Bone marrow (tissue), 2 donors: ENCODE measurements around the gene CLDN4.
A peak's percentile ranks its signal among the peaks of the same experiment; 100 is the strongest.
"Not testable (repeated sequence)": the region's sequence is repeated elsewhere in the genome, so short reads cannot be mapped to it uniquely, and the experiment has no call there.

Source experiments
- DNase-seq, 2 donors: peaks; one replicate each; lab custom pipeline; 2025; lab: John Stamatoyannopoulos, UW

The CLDN4 gene, protein sequence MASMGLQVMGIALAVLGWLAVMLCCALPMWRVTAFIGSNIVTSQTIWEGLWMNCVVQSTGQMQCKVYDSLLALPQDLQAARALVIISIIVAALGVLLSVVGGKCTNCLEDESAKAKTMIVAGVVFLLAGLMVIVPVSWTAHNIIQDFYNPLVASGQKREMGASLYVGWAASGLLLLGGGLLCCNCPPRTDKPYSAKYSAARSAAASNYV

DNA sequence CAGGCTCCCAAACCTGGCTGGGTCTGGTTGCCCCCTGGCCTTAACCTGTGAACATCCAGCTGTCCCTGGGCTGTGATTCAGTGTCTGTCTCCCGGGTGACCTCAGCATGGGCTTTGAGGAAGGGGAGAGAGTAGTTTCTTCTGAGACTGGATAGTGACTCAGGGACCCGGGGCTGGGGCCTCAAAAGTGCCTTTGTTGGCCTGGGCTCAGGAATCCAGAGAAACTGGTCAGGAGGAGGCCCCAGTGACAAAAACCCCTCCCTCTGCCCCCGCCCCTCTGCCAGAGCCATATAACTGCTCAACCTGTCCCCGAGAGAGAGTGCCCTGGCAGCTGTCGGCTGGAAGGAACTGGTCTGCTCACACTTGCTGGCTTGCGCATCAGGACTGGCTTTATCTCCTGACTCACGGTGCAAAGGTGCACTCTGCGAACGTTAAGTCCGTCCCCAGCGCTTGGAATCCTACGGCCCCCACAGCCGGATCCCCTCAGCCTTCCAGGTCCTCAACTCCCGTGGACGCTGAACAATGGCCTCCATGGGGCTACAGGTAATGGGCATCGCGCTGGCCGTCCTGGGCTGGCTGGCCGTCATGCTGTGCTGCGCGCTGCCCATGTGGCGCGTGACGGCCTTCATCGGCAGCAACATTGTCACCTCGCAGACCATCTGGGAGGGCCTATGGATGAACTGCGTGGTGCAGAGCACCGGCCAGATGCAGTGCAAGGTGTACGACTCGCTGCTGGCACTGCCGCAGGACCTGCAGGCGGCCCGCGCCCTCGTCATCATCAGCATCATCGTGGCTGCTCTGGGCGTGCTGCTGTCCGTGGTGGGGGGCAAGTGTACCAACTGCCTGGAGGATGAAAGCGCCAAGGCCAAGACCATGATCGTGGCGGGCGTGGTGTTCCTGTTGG, at the start of gene CLDN4:
Gene CLDN4 (plus strand): TSS at position 316 of the 903 bp plus-strand sequence. CDS start 206 bp downstream, at position 522.
- DNase-seq: no peak

DNA sequence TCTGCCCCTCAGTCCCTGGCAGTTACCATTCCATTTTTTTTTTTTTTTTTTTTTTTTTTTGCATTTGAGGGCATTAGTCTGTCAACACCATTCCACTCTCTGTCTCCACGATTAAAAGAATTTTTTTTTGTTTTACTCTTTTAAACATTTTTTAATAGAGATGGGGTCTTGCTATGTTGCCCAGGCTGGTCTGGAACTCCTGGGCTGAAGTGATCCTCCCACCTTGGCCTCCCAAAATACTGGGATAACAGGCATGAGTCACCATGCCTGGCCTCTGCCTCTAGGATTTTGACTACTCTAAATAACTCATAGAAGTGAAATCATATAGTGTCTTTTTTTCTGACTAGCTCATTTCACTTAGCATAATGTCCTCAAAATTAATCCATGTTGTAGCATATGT, 44.2 kb upstream of the CLDN4 start:
- DNase-seq: no peak

DNA sequence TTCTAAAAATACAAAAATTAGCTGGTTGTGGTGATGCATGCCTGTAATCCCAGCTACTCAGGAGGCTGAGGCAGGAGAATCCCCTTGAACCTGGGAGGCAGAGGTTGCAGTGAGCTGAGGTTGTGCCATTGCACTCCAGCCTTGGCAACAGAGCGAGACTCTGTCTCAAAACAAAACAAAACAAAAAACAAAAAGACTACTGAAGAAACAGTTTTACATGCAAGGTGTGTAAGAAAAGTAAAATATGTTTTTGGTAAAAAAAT, 43.1 kb upstream of the CLDN4 start:
- not testable (repeated sequence) for DNase-seq

DNA sequence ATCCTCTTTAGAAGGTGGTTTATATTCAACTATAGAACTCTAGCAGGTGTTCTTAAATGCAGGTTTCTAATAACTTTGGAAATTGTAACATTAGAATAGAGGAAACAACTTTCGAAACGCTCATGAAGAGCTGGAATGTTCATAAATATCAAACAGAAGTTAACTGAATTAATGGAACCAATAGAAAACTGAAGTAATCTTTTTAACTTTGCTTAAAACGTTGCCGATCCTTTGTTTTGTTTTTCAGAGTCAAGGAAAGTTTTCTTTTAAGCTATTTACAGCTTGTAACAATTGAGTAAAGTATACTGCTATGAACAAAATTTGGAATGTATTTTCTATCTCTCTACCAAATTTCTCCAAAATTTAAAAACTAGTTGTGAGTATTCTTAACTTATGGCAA, 41.7 kb upstream of the CLDN4 start:
- DNase-seq: no peak

DNA sequence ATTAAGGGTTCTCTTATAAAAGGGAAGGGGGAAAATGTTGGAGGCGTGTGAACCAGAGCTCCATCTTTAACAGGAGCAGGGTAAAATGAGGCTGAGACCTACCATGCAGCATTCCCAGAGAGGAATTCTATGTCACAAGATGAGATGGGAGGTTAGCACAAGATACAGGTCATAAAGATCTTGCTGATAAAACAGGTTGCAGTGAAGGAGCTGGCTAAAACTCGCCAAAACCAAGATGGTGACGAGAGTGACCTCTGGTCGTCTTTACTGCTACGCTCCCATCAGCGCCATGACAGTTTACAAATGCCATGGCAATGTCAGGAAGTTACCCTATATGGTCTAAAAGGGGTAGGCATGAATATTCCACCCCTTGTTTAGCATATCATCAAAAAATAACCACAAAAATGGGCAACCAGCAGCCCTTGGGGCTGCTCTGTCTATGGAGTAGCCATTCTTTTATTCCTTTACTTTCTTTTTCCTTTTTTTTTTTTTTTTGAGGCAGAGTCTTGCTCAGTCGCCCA, 39.6 kb upstream of the CLDN4 start:
- not testable (repeated sequence) for DNase-seq

DNA sequence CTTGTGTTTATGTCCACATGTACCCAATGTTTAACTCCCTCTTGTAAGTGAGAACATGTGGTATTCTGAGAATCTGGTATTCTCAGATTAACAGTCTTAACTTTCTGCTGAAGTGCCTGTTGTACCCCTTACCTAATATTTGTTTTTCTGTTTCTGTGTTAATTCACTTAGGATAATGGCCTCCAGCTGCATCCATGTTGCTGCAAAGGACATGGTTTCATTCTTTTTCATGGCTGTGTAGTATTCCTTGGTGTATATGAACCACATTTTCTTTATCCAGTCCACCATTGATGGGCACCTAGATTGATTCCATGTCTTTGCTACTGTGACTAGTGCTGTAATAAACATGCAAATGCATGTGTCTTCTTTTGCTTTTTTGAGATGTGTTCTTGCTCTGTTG, 35.6 kb upstream of the CLDN4 start:
- not testable (repeated sequence) for DNase-seq

DNA sequence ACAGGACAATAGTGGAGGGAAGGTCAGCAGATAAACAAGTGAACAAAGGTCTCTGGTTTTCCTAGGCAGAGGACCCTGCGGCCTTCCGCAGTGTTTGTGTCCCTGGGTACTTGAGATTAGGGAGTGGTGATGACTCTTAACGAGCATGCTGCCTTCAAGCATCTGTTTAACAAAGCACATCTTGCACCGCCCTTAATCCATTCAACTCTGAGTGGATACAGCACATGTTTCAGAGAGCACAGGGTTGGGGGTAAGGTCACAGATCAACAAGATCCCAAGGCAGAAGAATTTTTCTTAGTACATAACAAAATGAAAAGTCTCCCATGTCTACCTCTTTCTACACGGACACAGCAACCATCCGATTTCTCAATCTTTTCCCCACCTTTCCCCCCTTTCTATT, 34.1 kb upstream of the CLDN4 start:
- DNase-seq: not testable (repeated sequence)

DNA sequence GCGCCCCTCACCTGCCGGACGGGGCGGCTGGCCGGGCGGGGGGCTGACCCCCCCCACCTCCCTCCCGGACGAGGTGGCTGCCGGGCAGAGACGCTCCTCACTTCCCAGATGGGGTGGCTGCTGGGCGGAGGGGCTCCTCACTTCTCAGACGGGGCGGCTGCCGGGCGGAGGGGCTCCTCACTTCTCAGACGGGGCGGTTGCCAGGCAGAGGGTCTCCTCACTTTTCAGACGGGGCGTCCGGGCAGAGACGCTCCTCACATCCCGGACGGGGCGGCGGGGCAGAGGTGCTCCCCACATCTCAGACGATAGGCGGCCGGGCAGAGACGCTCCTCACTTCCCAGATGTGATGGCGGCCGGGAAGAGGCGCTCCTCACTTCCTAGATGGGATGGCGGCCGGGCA, 33.6 kb upstream of the CLDN4 start:
- not testable (repeated sequence) for DNase-seq

DNA sequence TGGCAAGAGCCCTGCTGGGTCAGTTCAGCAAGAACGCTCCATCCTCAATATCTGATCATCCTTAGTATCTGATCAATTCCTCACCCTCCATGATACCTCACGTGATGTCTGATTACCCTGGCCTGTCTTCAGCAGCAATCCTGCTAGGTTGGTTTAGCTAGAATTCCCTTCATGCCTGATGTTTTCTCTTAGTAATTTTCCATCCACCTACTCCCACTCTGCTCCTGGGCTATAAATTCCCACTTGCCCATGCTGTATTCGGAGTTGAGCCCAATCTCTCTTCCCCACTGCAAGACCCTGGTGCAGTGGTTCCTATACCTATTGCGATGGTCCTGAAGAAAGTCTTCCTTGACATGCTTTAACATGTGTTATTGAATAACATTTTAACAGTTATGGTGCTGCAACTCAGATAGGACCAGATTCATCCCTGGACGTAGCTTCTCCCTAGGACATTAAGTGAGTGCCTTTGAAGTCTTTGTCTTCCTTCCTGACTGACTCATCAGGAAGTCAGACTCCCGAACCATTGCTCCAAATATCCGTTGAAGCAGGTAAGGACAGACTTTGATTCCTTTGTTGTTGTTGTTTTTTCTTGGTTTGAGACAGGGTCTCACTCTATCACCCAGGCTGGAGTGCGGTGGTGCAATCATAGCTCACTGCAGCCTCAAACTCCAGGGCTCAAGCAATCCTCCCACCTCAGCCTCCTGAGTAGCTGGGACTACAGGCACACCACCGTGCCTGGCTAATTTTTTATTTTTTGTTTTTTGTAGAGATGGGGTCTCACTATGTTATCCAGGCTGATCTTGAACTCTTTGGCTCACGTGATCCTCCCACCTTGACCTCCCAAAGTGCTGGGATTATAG, 31.3 kb upstream of the CLDN4 start:
- DNase-seq: no peak

DNA sequence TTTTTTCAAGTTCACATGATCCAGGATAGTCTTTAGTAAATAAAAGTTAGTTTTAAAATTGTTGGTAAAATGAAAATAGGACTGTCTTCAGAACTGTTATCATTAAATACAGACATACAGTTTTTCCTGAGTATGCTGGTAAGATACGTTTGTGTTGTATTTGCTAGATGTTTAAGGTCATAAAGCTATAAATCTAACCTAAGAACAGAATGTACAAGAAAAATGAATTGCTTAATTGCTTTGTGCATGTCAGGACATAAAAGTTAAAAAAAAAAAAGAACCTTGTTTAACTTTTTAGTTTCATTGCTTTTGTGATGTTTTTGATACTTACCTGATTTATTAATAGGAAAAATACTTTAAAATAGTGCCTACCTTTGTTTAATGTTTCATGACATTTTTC, 29.2 kb upstream of the CLDN4 start:
- DNase-seq: no peak

DNA sequence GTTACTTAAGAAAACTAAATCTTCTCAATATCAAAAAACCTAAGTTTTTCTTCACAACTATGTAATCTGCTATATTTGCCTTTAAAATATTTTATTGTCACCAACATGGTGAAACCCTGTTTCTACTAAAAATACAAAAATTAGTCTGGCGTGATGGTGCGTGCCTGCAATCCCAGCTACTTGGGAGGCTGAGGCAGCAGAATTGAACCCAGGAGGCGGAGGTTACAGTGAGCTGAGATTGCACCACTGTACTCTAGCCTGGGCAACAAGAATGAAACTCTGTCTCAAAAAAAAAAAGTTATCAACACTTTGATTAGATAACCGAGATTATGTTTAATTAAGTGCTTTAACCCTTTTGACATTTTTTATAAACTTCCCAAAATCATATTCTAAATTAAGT, 28.3 kb upstream of the CLDN4 start:
- no peak for DNase-seq

DNA sequence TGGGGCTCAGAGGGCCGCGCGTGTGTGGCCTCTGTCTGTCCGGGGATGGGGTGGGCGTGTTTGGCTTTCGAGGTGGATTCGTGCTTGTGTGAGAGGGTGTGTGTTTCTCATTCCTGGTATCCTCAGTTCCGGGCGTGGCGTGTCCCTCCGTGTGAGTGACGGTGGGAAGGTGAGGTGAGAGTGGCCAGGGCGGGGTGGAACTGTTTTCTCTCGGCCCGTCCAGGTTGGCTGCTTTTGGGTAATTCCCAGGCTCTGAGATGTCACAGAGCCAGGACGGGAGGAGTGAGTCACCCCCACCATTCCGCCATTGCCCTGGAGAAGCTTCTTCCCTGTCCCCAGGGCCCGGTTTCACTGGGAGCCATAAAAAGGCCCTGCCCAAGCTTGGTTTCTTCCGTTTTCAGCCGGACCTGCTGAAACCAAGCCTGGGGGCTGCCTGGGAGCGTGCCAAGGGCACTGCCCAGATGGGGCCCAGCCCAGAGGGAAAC, 21.3 kb upstream of the CLDN4 start:
- no peak for DNase-seq

DNA sequence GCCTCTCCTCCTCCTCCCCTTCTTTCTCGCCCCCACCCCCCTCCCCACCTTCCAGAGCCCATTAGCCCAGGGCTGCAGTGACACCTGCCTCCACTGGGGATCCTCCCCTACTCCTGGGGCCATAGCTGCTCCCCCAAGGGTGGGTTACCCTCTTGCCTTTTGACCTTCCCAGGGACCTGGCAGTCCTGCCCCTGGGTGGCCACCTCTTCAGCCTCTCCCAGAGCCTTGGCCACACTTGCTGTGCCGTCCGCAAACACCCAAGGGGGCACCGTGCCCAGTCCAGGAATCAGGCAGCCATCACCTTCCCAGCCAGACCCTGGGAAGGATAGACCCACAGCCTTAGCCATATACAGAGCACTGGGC, 19.8 kb upstream of the CLDN4 start:
- no peak for DNase-seq

DNA sequence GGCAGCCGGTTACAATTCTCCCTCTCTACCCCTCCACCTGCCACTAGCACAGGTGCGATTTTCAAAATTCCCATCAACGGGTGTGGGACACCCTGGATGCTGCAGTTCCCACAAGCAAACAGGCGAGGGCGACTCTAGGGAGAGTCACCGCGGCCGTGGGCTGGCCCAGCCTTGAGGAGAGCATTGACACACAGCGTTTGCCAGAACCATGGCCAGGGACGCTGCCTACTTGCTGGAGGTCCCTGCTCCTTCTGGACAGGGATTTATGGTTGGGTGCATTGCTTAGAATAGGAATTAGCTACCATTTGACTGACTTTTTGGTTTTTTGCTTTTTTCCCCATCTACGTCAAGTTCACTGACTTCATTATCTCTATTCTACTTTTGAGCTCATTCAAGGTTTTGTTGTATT, 19.0 kb upstream of the CLDN4 start:
- peak; percentile 21 to 31 for DNase-seq

DNA sequence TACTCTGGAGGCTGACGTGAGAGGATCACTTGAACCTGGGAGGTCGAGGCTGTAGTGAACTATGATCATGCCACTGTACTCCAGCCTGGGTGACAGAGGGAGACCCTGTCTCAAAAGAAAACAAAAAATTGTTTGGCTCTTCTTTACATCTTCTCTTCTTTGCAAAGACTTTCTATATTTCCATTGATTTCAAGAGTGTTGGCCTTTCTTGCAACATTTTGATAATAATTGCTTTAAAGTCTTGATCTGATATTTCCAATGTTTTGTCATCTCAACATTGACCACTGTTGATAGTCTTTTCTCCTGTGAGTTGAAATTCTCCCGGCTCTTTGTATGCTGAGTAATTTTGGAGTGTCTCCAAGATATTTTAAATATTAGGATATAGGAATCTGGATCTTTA, 17.8 kb upstream of the CLDN4 start:
- no peak for DNase-seq

DNA sequence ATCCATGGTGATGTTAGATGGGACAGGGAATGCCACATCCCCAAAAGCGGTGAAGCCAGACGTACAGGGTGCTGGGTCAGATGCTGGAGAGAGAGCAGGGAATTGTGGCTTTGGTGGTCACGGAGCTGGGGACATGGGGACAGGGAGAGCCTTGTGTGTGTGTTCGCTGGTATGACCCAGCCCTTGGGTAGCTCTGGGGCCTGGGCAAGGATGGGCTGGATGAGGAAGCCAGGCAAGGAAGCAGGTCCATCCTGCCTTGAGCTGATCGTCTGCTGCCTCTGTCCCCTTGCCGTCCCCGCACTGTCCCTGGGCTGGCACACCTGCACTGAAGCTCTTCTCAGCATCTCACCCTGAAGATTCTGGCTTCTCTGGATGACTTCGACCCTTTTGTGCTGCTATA, 15.4 kb upstream of the CLDN4 start:
- no peak for DNase-seq

DNA sequence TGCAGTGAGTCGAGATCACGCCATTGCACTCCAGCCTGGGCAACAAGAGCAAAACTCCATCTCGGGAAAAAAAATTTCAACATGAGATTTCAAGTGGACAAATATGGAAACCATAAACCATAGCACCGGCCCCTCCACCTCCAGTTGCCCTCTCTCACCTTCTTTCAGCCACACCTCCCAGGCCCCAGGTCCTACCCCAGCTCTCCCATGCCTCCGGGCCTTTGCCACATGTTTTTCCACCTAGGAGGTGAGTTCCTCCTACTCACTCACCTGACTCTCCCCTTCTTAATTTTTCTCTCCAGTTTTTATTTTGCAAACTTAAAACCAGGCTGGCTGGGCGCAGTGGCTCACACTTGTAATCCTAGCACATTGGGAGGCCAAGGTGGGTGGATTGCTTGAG, 13.7 kb upstream of the CLDN4 start:
- DNase-seq: no peak

DNA sequence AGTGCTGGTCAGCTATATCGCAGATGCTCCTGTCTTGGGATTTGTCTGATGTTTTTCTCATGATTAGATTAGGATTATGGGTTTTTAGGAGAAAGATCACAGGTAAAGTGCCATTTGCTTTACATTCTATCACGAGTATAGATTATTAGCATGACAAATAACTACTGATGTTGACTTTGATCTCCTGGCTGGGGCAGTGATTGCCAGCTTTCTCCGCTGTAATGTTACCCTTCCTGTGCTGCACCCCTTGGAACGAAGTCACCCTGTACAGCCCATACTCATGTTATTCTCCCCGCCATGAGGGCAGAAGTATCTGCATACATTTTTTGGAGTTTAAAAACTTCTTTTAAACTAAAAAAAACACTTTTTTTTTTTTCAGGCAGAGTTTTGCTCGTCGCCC, 10.8 kb upstream of the CLDN4 start:
- DNase-seq: no peak

DNA sequence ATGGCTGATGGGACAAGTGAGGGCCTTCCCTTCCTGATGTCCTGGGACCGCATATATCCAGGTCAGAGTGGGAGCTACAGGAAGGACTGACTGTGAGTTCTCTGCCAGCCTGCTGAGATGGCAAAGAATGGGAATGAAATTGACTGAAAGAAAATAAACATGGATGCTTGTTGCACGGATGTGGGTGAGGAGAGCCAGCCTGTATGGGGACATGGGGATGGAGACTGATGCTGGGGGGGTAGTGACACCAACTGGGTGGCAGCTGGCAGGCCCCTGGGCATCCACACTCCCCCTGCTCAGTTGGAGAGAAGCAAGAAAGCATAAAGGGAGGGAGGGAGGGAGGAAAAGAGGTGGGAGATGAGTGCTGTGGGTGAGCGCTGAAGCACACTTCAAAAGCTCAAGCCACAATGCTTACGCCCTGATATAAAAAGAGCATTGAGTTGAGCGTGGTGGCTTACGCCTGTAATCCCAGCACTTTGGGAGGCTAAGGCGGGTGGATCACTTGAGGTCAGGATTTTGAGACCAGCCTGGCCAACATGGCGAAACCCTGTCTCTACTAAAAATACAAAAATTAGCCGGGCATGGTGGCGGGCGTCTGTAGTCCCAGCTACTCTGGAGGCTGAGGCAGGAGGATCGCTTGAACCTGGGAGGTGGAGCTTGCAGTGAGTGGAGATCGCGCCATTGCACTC, 9.1 kb upstream of the CLDN4 start:
- not testable (repeated sequence) for DNase-seq

DNA sequence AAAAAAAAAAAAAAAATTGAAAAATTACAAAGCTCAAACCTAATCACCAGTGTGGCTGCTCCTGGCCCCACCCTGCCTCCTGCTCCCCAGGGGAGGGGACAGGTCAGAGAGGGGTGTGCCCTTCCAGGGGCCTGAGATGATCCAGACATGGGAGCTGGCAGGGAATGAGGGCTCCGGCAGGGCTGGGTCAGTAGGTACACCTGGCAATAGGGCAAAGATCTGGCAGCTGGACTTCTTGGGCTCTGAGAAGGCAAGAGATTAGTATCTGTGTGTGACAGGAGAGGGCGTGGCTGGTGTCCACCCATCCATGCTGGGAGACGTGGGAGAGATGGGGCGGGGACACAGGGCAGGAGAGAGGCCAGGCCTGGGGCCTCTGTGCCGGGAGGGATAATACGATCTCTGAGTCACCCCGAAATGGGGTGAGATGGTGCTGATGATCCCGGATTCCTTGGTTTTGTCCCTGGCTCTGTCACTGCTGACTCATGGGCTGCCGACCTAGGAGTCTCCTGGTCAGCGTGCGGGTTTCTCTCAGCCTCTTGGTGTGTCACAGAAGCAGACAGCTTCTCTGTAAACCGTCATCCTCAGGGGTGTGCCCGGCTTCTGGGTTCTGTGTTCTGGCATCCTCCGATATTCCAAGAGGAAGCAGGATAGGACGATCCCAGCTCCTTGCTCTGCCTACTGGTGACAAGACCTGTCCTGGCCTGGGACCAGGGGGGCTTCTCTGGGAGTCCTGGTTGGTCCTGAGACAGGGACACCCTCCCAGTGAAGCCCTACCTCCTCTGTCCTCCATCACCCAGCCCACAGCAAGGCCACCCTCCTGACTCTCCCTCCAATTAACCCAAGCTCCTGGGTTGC, 8.2 kb upstream of the CLDN4 start:
- no peak for DNase-seq

DNA sequence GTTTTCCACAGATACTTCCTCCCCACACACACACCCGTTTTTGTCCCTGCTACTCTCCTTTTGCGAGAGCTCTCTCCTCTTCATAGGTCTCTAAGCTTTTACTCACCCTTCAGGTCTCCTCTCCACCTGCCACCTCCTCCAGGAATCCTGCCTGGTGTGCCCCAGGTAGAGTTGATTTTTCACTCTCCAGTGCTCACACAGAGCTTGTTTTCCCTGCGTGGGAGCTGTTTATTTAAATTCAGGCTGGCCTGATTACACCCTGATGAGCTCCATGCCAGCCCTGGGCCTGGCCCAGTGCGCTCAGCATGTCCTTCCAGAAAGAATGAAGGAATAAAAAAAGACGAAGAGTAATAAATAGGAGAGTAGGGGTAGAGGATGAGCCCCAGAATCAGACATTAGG, 7.5 kb upstream of the CLDN4 start:
- DNase-seq: no peak
